MM.1S (cell line): Measurements from ENCODE around the gene ADAP1.

Source experiments
- DNase-seq: peaks from one replicate; pipeline ENCODE4 v3.0.0-alpha.2; 2015
- H2AFZ ChIP-seq: fragments of 300-600 bp; sonication (generic); 2 replicates; pipeline ENCODE4 v1.6.0; 2016; ENCODE audit warnings: antibody characterized with exemption, low read length
- H3F3A ChIP-seq: fragments of 300-600 bp; sonication (generic); 2 replicates; pipeline ENCODE4 v1.6.1; 2016; ENCODE audit warnings: mild to moderate bottlenecking, antibody characterized with exemption, low read length, moderate library complexity, mixed read lengths; ENCODE audit not compliant: insufficient read depth
- H3K27ac ChIP-seq: fragments of 300-600 bp; sonication (generic); 2 replicates; pipeline ENCODE4 v1.5.1; 2016; ENCODE audit warnings: mild to moderate bottlenecking, low read length
- H3K27me3 ChIP-seq: fragments of 300-600 bp; sonication (generic); replicated peaks from 2 replicates; pipeline ENCODE4 v1.6.0; 2016; ENCODE audit warnings: low read length; ENCODE audit not compliant: insufficient read depth
- H3K36me3 ChIP-seq: fragments of 300-600 bp; sonication (generic); replicated peaks from 2 replicates; pipeline ENCODE4 v1.6.1; 2016; ENCODE audit warnings: mild to moderate bottlenecking, low read length, mixed read lengths; ENCODE audit not compliant: insufficient read depth
- H3K4me1 ChIP-seq: fragments of 300-600 bp; sonication (generic); 2 replicates; pipeline ENCODE4 v1.6.1; 2016; ENCODE audit warnings: low read length, mixed read lengths
- H3K4me2 ChIP-seq: fragments of 300-600 bp; sonication (generic); 2 replicates; pipeline ENCODE4 v1.6.0; 2016; ENCODE audit warnings: low read depth, low read length
- H3K4me3 ChIP-seq: fragments of 300-600 bp; sonication (generic); 2 replicates; pipeline ENCODE4 v1.5.1; 2016; ENCODE audit warnings: low read length, mixed read lengths
- H3K79me2 ChIP-seq: fragments of 300-600 bp; sonication (generic); 2 replicates; pipeline ENCODE4 v1.6.1; 2016; ENCODE audit warnings: mixed run types, low read length, mixed read lengths
- H3K9ac ChIP-seq: fragments of 300-600 bp; sonication (generic); 2 replicates; pipeline ENCODE4 v1.6.1; 2016; ENCODE audit warnings: low read length, mixed read lengths
- H3K9me2 ChIP-seq: fragments of 300-600 bp; sonication (generic); replicated peaks from 2 replicates; pipeline ENCODE4 v1.6.1; 2016; ENCODE audit warnings: mild to moderate bottlenecking, low read length, mixed read lengths; ENCODE audit not compliant: insufficient read depth
- H3K9me3 ChIP-seq: fragments of 300-600 bp; sonication (generic); replicated peaks from 2 replicates; pipeline ENCODE4 v1.6.1; 2016; ENCODE audit warnings: mild to moderate bottlenecking, low read length, mixed read lengths; ENCODE audit not compliant: insufficient read depth
- H4K20me1 ChIP-seq: fragments of 300-600 bp; sonication (generic); 2 replicates; pipeline ENCODE4 v1.6.1; 2016; ENCODE audit warnings: mild to moderate bottlenecking, low read length, moderate library complexity, mixed read lengths; ENCODE audit not compliant: insufficient read depth
- EZH2 ChIP-seq: fragments of 300-600 bp; sonication (generic); optimal IDR thresholded peaks from 2 replicates; pipeline ENCODE3; 2017; ENCODE audit warnings: low read depth, mild to moderate bottlenecking, antibody characterized with exemption, low read length, mixed read lengths
- EZH2phosphoT487 ChIP-seq: fragments of 300-600 bp; sonication (generic); IDR thresholded peaks from 2 replicates; pipeline ENCODE4 v1.6.1; 2018; ENCODE audit warnings: antibody characterized with exemption, low read length
- TF ChIP-seq, protein P1 (sequence below): fragments of 300-600 bp; sonication (generic); IDR thresholded peaks from 2 replicates; pipeline ENCODE4 v1.5.1; 2016; ENCODE audit warnings: antibody characterized with exemption, low read length, mixed read lengths

The ADAP1 gene

GRCh38 chr7:969403-969802, 14.9 kb upstream of the ADAP1 start:
- Histone ChIP-seq H4K20me1 (peaks cover 6% of the 10 kb centered on the region; the same call in 1 of the 2 replicates), H3K36me3 (peaks cover 15% of the 10 kb centered on the region; the same call in 1 of the 2 replicates), H3K9me2 (no peaks in the 10 kb centered on the region)

DNA sequence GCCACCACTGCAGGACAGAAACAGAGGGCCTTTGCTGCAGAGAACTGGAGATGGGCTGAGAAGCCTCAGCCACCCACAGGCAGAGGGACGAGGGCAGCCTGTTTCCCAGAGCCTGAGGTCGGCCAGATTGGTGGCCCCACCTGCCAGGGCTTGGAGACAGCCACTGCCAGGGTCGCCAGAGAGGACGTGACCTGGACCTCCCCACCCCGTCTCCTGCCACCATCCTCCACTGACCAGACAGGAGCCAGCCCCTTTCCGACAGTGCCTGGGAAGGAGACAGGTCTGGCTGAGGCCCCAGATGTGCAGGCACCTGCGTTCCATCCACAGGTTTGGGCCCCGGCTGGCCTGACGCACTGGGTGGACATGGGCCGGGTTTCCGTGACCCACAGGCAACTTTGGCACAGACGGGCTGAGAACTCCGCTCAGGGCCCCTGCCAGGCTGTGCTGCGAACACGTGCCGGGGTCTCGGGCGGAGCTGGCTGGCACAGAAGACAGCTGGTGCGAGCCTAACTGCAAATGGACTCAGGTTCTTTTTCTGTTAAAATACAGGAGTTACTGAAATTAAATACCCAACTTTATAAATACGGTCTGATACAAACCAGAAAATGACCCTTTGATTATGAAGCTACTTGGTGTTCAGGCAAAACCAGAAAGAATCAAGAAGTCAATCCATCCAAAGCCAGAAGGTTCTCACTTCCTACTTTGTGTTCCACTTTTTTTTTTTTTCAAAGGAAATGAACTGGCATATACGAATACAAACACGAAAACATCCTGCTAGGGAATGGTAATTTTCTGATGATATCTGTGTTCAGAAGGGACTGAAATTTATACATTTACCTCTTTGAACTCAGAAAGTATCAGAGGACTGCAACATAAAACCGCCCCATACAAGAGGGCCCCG, 14.0 kb upstream of the ADAP1 start:
- peaks cover 33% of the 10 kb centered on the region for H3K79me2 ChIP-seq
- H3K9ac ChIP-seq: no peak overlapping the region
- H3K4me1 ChIP-seq: peaks cover 12% of the 10 kb centered on the region
- peaks cover 10% of the 10 kb centered on the region for H3F3A ChIP-seq
- H3K36me3 ChIP-seq: peaks cover 15% of the 10 kb centered on the region; the same call in 1 of the 2 replicates
- H2AFZ ChIP-seq: no peak overlapping the region
- H3K9me2 ChIP-seq: no peaks in the 10 kb centered on the region
- TF ChIP-seq, protein P1, sequence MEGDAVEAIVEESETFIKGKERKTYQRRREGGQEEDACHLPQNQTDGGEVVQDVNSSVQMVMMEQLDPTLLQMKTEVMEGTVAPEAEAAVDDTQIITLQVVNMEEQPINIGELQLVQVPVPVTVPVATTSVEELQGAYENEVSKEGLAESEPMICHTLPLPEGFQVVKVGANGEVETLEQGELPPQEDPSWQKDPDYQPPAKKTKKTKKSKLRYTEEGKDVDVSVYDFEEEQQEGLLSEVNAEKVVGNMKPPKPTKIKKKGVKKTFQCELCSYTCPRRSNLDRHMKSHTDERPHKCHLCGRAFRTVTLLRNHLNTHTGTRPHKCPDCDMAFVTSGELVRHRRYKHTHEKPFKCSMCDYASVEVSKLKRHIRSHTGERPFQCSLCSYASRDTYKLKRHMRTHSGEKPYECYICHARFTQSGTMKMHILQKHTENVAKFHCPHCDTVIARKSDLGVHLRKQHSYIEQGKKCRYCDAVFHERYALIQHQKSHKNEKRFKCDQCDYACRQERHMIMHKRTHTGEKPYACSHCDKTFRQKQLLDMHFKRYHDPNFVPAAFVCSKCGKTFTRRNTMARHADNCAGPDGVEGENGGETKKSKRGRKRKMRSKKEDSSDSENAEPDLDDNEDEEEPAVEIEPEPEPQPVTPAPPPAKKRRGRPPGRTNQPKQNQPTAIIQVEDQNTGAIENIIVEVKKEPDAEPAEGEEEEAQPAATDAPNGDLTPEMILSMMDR: no peak
- TF ChIP-seq EZH2 (no peak), EZH2phosphoT487 (no peak)
- H3K4me2 ChIP-seq: no peak overlapping the region
- H3K4me3 ChIP-seq: no peak overlapping the region
- no peak for DNase-seq
- 0 out of 2 replicates have a peak, but pooled peaks cover 2% of the 10 kb centered on the region for H4K20me1 ChIP-seq
- no peaks in the 10 kb centered on the region for H3K27me3 ChIP-seq
- H3K9me3 ChIP-seq: no peaks in the 10 kb centered on the region
- no peak overlapping the region for H3K27ac ChIP-seq

More at GRCh38 chr7:969403-969802, 14.9 kb upstream of the ADAP1 start:
- no peak for DNase-seq
- Histone ChIP-seq H3K79me2 (peaks cover 42% of the 10 kb centered on the region), H2AFZ (no peak overlapping the region), H3K4me1 (peaks cover 11% of the 10 kb centered on the region), H3K4me2 (no peak overlapping the region), H3K27ac (no peak overlapping the region), H3F3A (peaks cover 10% of the 10 kb centered on the region), H3K4me3 (no peak overlapping the region), H3K9me3 (no peaks in the 10 kb centered on the region), H3K27me3 (no peaks in the 10 kb centered on the region), H3K9ac (no peak overlapping the region)
- TF ChIP-seq, protein P1: no peak

- H3K9me3 ChIP-seq: no peaks in the 10 kb centered on the region
- no peak for TF ChIP-seq EZH2phosphoT487
- no peak overlapping the region for H3K9ac ChIP-seq
- H2AFZ ChIP-seq: no peak overlapping the region
- H3K79me2 ChIP-seq: peaks cover 23% of the 10 kb centered on the region
- no peaks in the 10 kb centered on the region for H3K9me2 ChIP-seq
- no peaks in the 10 kb centered on the region for H3K27me3 ChIP-seq
- peaks cover 12% of the 10 kb centered on the region for H3K4me1 ChIP-seq
- no peak for DNase-seq
- H3K4me2 ChIP-seq: no peak overlapping the region
- no peaks in the 10 kb centered on the region for H4K20me1 ChIP-seq
- peaks cover 8% of the 10 kb centered on the region; the same call in 1 of the 2 replicates for H3K36me3 ChIP-seq
- peaks cover 10% of the 10 kb centered on the region for H3F3A ChIP-seq
- H3K4me3 ChIP-seq: no peak overlapping the region
- no peak overlapping the region for H3K27ac ChIP-seq
These were observed 13.0 kb upstream of the ADAP1 start for GRCh38 chr7:967361-968082.
